D721Med (cell line): ENCODE results near the gene MIOS.

Experiments used
- DNase-seq: peaks from one replicate; pipeline ENCODE4 v3.0.0; 2011; ENCODE audit warnings: low spot score; ENCODE audit not compliant: insufficient read length
- FAIRE-seq: peaks from 2 replicates; lab custom pipeline; 2011; peaks lifted over from hg19 to GRCh38; lab: Jason Lieb, UNC
- CTCF ChIP-seq: IDR thresholded peaks from 2 replicates; pipeline ENCODE4 v1.5.1; 2012; ENCODE audit warnings: mild to moderate bottlenecking, control low read depth; ENCODE audit not compliant: insufficient read depth; ENCODE audit errors: missing control alignments

MIOS gene

GRCh38 chr7:7581531-7582179 lies 15.0 kb downstream of the MIOS start:
- no peak for DNase-seq
- TF ChIP-seq CTCF: no peak
- peak; percentile 97 for FAIRE-seq

GRCh38 chr7:7582596-7582995 lies 15.9 kb downstream of the MIOS start:
- TF ChIP-seq CTCF: no peak
- no peak for DNase-seq
- peak; percentile 41 for FAIRE-seq

GRCh38 chr7:7583731-7584130 lies 17.0 kb downstream of the MIOS start:
- DNase-seq (no peak), FAIRE-seq (no peak)
- no peak for TF ChIP-seq CTCF

GRCh38 chr7:7584653-7585052 lies 18.0 kb downstream of the MIOS start:
- FAIRE-seq: no peak
- DNase-seq: no peak
- no peak for TF ChIP-seq CTCF

GRCh38 chr7:7585241-7585928 lies 18.7 kb downstream of the MIOS start:
- no peak for TF ChIP-seq CTCF

GRCh38 chr7:7595451-7595850 lies 28.8 kb downstream of the MIOS start:
- TF ChIP-seq CTCF: peak; percentile 30
- FAIRE-seq (peak; percentile 35), DNase-seq (no peak)

More at GRCh38 chr7:7585241-7585928, 18.7 kb downstream of the MIOS start:
- no peak for FAIRE-seq
- no peak for DNase-seq

- no peak for TF ChIP-seq CTCF
- DNase-seq (no peak), FAIRE-seq (no peak)
These were observed 29.5 kb downstream of the MIOS start for GRCh38 chr7:7596176-7596575.
